GM12872 (cell line): Measurements from ENCODE around the gene FGF12.

Experiments
- TF ChIP-seq, protein P1 (sequence below): IDR thresholded peaks from 3 replicates; pipeline ENCODE4 v1.5.1; 2011; ENCODE audit warnings: low read depth, mild to moderate bottlenecking, low read length, moderate library complexity; ENCODE audit not compliant: insufficient read depth

Gene FGF12

DNA sequence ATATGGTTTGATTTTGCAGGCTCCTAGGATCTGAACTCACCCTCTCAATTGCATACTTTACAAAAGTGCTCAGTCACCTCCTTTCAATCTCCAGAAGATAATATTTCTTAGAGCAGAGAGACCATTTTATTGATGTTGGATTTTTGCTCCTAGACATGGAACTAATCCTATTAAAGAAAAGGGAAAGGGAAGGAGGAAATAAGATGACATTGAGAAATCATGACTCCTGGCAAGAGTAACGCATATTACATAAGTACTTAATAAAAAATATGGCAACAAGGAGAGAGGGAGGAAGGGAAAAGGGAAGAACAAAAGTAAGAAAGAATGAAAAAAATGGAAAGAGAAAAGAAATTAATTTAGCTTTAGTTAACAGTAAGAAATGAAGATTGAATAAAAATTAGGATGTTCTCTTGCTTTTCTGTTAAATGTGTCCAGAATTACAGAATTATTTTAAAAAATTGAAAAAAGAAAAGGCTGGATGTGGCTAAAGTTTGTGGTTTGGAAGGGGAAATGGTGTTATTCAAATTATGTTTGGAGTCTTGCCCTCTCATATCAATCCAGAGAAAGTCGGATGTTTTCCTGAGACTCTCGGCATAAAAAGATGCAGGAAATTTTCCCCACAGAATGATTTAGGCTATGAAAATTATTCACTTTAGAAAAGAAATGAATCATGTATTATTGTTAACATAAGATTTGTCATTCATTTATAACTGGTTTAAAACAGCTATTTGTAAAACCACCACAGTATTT lies 474.0 kb downstream of the FGF12 start:
- TF ChIP-seq, protein P1, sequence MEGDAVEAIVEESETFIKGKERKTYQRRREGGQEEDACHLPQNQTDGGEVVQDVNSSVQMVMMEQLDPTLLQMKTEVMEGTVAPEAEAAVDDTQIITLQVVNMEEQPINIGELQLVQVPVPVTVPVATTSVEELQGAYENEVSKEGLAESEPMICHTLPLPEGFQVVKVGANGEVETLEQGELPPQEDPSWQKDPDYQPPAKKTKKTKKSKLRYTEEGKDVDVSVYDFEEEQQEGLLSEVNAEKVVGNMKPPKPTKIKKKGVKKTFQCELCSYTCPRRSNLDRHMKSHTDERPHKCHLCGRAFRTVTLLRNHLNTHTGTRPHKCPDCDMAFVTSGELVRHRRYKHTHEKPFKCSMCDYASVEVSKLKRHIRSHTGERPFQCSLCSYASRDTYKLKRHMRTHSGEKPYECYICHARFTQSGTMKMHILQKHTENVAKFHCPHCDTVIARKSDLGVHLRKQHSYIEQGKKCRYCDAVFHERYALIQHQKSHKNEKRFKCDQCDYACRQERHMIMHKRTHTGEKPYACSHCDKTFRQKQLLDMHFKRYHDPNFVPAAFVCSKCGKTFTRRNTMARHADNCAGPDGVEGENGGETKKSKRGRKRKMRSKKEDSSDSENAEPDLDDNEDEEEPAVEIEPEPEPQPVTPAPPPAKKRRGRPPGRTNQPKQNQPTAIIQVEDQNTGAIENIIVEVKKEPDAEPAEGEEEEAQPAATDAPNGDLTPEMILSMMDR = no peak

DNA sequence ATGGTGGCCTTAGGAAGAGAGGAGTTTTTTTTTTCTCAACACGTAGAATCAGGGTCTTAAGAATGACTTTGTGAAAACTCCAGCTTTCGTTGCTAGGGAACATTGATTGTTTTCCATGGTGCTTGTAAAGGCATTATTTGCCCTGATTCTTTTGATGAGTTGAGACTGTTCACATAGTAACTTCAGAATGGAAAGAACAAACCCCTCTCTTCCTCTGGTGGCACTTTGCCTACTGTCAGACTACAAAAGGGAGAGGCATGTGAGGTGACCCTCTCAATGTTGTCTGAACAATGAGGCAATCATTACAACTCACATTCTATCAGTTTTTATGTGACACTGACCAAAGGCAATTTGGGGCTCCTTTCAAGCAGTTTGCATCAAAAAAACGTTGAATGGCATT lies 477.8 kb downstream of the FGF12 start:
- TF ChIP-seq, protein P1 = no peak

DNA sequence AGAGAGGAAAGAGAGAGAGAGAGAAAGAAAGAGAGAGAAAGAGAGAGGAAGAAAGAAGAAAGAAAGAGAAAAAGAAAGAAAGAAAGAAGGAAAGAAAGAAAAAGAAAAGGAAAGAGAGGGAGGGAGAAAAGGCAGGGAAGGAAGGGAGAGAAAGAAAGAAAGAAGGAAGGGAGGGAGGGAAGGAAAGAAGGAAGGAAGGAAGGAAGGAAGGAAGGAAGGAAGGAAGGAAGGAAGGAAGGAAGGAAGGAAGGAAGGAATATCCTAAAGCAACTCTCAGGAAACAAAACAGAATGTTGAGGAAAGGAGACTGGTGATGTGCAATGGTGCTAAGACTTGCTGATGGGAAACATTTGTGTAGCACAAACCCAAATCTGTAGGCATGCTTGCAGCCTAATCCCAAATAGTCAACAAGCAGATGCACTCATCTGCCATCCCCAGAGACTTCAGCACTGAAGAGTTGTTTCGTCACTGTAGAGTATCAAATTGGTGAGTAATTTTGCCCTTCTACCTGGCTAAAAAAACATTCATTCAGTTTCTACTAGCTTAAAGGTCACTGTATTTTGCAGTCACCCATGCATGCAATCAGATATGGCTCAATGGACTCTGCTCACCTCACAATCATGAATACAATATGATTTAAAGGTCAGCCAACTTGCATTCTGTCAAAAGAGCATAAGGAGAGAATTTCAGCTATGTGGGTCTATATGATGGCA lies 480.3 kb downstream of the FGF12 start:
- TF ChIP-seq, protein P1 = no peak

DNA sequence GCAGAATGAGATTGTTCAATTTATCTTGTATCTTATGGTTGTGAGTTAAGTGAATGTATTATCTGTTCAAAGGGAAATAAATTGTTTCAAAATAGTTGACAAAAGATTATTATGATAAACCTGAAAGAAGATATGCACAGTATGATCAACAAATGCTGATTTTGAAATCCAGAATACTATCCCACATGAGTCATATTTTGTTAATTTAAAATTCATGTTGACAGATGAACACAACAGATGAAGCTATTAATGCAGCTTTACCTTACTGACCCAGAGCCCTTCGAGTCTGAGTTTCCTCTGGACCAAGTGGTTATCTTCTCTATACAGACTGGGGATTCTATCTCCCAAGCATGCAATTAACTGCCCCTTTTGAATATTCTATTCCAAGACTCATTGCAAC lies 482.8 kb downstream of the FGF12 start:
- TF ChIP-seq, protein P1 = no peak

DNA sequence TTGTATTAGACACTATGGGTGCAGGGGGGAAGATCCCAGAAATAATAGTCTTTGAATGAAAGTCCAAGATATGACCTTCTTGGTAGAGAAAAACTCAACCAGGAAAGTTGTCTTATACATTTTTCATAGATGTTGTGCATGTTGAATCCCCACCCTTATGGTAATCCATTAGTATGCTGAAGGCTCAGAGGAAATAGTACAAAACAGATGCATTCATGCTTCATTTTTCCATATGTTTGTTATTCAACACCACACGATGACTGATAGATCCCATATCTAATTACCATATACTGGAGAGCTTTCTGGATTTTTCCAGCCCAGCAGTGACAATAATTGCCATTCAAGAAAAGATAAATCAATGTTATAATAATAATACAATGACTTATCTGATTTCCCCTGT lies 487.4 kb downstream of the FGF12 start:
- TF ChIP-seq, protein P1 = no peak

DNA sequence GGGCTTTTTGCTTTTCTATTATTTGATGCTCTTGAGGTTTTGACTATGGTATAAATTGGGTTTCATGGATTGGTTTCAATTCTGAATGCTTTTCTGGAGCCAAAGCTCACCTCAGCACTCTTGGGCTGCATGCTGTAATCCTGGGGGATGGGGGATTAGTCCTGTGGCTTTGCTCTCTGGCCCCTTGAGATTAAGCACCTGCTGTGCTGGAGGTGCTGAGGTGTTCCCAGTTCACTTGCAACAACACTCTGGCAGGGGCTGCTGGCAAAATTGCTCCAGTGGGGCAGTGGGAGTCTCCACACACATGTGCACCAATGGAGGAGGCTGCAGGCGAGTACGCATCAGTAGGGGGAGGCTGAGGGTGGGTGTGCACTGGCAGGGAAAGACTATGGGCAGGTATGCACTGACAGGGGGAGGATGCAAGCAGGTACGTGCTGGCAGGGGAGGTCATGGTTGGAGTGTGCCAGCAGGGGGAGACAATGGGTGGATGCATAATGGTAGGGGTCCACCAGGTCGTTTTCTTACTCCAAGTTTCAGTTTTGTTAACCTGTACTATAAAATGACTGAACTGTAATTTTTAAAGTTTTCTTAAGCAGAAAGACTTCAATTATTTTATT lies 489.2 kb downstream of the FGF12 start:
- TF ChIP-seq, protein P1 = peak; percentile 46; the same call in 2 of the 3 replicates

DNA sequence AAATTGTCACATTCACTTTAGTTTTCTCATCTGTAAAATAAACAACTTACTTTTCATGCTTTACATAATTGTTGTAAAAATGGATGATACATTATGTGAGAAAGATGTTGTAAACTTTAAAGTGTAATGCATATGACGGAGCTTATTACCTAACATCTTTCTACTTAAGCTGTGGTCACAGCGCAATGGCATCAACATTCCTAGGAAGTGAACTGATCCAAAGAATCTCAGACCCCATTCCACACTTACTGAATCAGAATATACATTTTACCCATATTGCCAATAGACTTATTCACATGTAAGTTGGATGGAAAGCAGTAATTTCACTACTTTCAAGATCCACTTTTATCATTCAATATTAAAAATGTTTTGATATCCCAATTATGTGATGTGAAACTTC lies 497.5 kb downstream of the FGF12 start:
- TF ChIP-seq, protein P1 = no peak
